NB4 (cell line): ENCODE measurements around the gene CSRP2.

Source experiments
- DNase-seq: peaks from one replicate; pipeline ENCODE4 v3.0.0; 2010; ENCODE audit warnings: low read depth
- H3K4me3 ChIP-seq: one replicate; pipeline ENCODE4 v1.5.1; 2011; ENCODE audit warnings: mild to moderate bottlenecking, low read depth, low read length, moderate library complexity
- CTCF ChIP-seq: IDR thresholded peaks from one replicate; pipeline ENCODE4 v1.5.1; 2012; ENCODE audit warnings: low read depth, low read length
- MAX ChIP-seq: IDR thresholded peaks from 2 replicates; pipeline ENCODE4 v1.6.1; 2011; ENCODE audit warnings: low read depth, low read length
- MYC ChIP-seq: IDR thresholded peaks from 2 replicates; pipeline ENCODE4 v1.6.1; 2011; ENCODE audit warnings: low read depth, low read length
- POLR2A ChIP-seq: IDR thresholded peaks from 2 replicates; pipeline ENCODE4 v1.6.1; 2011; ENCODE audit warnings: mild to moderate bottlenecking; ENCODE audit not compliant: insufficient read length; ENCODE audit errors: extremely low read depth

The CSRP2 gene

DNA sequence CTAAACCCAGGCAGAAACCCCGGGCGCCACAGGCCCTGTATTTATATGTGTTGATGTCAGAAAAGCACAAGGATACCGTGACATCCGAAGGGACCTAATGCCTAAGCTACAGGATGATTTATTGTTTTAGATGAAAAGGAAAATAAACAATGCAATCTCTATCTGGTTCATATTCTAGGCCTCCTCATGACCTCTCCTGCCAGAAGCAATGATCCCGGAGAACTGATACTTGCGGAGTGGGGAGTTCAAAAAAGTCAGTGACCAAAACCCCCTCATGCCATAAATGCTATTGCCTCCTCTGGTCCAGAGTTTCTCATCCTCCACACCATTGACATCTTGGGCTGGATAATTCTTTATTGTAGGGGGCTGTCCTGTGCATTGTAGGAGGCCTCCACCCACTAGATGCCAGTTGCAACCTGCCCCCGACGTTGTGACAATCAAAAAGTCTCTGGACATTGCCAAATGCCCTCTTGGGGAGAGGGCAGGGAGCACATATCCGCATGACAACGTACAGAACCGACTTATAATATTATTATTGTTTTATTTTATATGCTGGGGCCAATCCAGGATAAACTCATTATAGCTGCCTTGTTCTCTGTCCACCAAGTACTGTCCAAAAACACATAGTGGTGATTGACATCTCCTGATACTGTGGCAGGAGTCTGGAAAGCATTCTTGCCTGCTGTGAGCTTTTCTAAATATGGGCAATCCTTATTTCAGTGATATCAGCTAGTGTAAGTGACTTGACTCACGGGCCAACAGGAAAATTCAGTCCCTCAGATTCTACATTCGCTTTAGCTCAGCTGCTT, 1.1 kb upstream of the CSRP2 start:
- H3K4me3 ChIP-seq = no peak overlapping the region
- no peak for DNase-seq
- TF ChIP-seq POLR2A = no peak
- no peak for TF ChIP-seq MYC
- TF ChIP-seq CTCF = no peak
- TF ChIP-seq MAX = no peak

DNA sequence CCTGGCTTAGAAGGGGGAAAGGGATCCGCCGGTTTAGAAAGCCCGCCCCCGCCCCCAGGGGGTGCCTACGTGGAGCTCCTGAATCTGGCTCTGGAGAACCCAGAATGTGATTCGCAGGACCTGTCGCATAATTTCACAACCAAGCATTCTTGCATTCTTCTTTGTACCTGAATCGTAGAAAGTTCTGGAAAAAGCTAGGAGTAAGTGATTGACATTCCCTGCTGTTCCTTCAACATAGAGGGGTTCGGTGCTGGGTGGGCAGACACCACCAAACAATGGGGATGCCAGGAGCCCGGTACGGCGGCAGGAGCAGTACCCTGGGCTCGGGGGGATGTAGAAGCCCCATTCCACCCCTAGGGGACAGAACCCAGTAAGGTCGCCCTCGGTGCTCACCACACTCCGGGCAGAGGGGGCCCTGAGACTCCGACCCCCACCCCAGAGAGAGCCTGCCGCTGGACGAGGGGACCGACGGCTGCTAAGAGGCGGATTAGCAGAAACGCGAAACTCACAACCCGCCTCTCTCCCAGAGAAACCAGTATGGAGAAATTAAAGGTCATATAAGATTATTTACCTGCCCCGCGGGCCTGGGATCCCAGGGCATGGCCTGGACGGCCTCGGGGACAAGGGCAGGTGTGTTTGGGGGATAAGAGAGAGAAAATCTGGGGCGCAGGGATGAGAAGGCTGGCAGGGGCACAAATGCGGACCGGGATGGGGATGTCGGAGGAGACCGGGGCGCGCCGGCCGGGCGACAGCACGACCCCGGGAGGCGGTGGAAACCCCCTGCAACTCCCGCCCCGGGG, 520 bp downstream of the CSRP2 start:
- TF ChIP-seq MYC (no peak), CTCF (no peak)
- no peak overlapping the region for H3K4me3 ChIP-seq
- peak; percentile 11 for DNase-seq

DNA sequence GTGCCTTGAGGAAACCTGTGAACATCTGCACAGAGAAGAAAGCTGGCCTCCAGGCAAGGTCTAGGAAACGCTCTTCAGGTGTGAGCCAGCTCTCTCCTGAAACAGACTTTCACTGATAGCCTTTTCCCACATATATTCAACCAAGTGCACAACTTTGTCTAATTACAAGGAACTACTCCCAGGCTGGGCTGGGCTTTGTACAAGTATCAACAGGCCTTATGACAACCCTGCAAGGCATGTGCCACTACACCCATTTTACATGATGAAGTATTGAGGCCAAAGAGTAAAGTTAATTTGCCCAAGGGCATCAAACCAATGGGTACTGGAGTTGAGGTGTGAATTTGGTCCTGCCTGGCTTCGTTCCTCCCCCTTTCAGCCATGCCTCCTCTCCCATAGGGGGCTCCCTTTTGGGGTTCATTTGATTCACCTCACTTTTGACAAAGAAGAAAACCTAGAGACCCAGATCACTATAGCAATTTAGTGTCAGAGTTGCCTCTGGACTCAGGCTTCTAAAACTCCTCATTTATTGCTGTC, 2.1 kb downstream of the CSRP2 start:
- TF ChIP-seq POLR2A = no peak
- no peak for TF ChIP-seq MAX
- TF ChIP-seq CTCF = no peak
- TF ChIP-seq MYC = no peak
- no peak overlapping the region for H3K4me3 ChIP-seq
- no peak for DNase-seq

DNA sequence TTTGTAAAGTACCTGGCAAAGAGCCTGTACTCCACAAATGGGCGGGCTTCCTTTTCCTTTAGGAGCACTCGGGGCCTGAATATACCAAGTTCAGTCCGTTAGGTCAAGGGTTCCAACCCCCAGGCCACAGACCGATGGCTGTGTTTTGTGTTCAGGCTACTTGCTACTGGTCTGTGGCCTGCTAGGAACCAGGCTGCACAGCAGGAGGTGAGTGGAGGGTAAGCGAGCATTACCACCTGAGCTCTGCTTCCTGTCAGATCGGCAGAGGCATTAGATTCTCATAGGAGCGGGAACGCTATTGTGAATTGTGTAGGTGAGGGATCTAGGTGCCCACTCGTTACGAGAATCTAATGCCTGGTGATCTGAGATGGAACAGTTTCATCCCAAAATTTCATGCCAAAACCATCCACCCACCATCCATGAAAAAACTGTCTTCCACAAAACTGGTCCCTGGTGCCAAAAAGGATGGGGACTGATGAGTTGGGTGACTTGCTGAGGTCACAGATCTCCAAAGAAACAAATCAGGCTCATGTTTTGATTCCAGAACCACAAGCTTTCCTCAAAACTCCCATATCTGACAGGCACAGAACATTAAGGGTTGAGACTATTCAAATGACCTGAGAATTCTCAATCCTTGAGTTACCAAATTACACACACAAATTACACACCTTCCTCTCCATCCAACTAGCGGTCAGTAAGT, 4.2 kb downstream of the CSRP2 start:
- DNase-seq = no peak
- no peak overlapping the region for H3K4me3 ChIP-seq
- TF ChIP-seq MYC (no peak), POLR2A (no peak), CTCF (no peak)

GRCh38 chr12:76874027-76874426, 4.8 kb downstream of the CSRP2 start:
- no peak for DNase-seq
- no peak overlapping the region for H3K4me3 ChIP-seq
- TF ChIP-seq MYC = no peak
- no peak for TF ChIP-seq CTCF
- TF ChIP-seq POLR2A = no peak
- no peak for TF ChIP-seq MAX
